GM18499 (cell line): ENCODE results near the gene KRT27.
"Not testable (repeated sequence)": the region's sequence is repeated elsewhere in the genome, so short reads cannot be mapped to it uniquely, and the experiment has no call there.

Experiments used
- ATAC-seq: cut with Tn5 transposase; IDR thresholded peaks from one replicate; pipeline ENCODE4 v1.9.1; 2021; ENCODE audit warnings: moderate number of reproducible peaks; ENCODE audit not compliant: insufficient read depth, unreplicated experiment

The KRT27 gene

DNA sequence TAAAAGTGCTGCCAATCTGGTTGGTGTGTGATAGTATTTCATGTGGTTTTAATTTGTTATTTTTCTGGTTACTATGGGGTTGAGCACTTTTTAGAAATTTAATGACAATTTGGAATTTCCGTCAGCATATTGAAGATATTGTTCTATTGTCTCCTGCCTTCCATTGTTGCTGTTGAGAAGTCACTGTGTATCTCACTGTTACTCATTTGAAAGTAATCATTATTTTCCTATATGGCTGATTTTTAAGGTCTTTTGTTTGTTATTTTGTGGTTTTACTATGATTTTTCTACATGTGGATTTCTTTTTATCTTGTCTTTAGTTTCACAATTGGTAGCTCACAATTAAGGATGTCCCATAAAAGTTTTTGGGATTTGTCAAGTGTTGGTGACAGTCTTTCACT is 18.6 kb downstream of the KRT27 start:
- no peak for ATAC-seq

DNA sequence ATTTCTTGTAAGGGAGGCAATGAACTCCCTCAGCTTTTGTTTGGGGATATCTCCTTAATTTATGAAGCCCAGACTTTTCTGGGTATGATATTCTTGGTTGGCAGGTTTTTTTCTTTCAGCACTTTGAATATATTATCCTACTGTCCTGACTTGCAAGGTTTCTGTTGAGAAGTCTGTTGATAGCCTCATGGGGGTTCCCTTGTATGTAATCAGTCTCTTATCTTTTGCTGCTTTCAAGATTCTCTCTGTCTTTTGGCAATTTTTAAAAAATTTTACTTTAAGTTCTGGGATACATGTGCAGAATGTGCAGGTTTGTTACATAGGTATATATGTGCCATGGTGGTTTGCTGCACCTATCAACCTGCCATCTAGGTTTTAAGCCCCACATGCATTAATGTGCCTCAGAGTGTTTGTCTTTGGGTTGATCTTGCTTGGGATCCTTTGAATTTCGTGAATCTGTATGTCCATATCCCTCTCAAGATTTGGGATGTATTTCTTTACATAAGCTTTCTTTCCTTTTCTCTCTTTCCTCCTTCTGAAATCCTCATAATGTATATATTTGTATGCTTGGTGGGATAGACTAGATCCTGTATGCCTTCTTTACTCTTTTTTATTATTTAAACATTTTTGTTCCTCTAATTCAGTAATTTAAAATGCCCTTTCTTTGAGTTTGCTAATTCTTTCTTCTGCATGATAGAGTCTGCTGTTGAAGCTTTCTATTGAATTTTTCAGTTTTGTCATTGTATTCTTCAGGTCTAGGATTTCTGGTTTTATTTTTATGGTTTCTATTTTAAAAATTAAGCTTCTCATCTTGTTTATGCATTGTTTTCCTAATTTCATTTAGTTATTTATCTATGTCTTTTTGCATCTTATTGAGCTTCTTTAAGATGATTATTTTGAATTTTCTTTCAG is 22.0 kb downstream of the KRT27 start:
- ATAC-seq, result no peak

DNA sequence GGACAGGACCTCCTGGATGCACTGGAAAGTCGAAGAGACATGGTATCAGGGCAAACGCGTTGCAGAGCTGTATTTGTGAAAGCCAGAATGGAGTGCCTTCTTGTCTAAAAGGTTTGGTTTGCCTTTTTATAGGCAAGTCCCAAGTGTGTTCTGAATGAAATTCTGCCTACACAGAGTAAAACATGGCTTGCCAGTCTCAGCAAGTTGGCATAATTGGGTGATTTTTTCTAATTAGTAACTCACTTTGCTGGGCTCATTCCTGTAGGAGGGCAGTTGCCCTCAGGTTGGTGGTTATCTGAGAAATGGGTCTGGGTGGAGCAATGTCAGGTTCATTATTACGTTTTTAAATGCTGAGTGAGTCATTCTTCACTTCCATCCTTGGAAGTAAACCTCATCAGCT is 27.1 kb downstream of the KRT27 start, which contains the start of gene KRT25:
TSS of gene KRT25 (minus strand) at position 101 of the 400 bp plus-strand sequence. CDS start at position 41, 60 bp downstream.
- no peak for ATAC-seq

DNA sequence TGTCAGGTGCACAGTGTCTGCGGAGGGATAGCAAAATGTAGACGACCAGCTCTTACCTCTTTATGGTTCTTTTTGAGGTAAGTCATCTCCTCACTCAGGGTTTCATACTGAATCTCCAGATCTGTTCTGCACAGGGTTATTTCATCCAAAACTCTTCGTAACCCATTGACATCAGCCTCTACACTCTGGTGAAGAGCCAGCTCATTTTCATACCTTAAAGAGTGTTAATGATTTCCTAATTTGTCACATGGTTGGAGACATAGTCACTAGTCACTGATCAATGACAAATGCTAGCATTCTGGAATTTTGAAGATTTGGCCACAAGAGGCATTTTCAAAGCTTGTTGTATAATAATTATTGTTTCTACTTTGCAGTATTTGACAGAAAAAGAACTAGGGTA is 28.5 kb downstream of the KRT27 start:
- ATAC-seq, result no peak

DNA sequence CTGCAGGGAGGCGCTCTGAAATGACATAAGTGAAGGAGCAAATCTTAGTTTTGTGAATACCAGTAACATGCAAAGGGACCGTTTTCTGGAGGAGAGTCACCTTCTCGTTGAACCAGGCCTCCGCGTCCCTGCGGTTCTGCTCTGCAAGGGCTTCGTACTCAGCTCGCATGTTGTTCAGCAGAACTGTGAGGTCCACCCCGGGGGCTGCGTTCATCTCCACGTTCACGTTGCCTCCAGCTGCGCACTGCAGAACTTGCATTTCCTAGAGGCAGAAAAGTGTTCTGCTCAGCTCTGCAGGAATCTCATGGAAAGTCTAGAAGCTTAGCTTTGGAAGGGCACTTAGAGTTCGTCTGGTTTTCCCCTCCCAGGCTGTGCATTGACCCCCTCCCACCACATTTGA is 31.3 kb downstream of the KRT27 start:
- no peak for ATAC-seq

DNA sequence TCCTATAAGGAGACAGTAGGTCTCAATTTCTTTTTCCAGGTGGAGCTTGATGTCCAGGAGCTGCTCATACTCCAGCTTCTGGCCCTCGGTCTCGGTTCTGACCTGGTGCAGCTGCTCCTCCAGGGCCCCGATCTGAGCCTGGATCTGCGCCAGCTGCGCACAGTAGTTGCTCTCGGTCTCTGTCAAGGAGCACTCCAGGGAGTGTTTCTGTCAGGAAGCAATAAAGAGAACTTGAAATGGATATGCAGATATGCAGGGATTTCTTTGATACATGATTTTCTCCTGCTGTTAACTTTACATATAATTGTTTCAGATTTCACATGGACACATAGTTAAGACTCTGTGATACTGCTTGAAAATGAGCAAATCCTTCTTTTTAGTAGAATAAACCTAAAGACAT is 32.0 kb downstream of the KRT27 start:
- ATAC-seq, result no peak

DNA sequence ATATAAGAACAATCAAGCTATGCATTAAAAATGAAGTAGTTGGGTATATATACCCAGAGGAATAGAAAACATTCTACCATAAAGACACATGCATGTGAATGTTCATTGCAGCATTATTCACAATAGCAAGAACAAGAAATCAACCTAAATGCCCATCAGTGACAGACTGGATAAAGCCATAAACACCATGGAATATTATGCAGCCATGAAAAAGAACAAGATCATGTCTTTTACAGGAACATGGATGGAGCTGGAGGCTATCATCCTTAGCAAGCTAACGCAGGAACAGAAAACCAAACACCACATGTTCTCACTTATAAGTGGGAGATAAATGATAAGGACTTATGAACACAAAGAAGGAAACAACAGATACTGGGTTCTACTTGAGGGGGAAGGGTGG is 33.7 kb downstream of the KRT27 start:
- not testable (repeated sequence) for ATAC-seq

DNA sequence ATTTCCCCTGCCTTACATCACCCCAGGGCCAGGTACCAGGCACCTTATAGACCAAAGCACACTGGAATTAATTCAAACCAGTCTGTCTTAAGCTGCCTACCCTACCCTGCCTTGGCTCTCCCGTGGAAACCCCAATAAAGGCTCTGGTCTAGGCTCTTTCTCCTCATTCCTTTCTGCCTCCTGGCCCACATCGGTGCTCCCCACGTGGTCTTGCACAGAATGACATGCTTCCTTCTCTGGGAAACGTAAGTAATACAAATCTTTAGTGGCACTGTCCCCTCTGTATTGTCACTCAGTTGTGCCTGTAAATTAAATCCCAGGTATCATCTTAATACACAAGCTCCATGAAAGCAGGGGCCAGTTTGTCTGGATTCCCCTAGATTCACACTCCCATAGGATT is 43.8 kb downstream of the KRT27 start:
- no peak for ATAC-seq

DNA sequence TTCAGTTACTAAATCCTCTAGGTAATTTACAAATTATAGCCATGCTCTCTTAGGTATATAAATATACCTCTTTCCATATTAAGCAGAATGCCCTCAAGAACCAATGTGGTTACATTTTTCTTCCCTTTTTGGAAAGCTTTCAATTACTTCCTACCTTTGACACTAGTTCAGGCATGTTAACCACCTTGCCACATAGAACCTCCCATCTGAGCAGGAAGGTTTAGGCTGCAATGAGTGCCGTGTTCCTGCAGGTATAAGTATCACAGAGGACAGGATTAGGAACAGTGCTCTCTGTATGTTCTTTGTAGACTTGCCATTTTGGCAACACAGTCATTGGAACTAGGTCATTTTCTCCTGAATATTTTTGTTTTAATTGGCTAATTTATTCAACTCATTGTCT is 47.3 kb downstream of the KRT27 start:
- no peak for ATAC-seq

DNA sequence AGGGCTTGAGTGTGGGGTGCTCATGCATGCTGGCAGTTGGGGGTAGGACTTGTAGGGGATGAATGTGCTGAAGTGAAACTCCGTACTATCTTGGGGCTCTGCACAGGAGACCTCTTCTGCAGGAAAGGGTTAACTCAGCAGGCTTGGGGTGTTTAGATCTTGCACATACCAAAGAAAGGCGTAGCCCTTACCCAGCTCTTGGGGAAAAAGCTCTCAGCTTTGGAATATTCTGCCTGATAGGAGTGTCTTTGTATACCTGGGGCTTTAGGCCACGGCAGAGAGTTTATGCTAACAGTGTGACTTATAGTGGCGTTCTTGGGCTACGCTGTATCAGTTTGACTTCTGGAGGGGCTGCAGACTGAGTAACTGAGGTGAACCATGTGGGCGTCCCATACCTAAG is 48.3 kb downstream of the KRT27 start:
- no peak for ATAC-seq

DNA sequence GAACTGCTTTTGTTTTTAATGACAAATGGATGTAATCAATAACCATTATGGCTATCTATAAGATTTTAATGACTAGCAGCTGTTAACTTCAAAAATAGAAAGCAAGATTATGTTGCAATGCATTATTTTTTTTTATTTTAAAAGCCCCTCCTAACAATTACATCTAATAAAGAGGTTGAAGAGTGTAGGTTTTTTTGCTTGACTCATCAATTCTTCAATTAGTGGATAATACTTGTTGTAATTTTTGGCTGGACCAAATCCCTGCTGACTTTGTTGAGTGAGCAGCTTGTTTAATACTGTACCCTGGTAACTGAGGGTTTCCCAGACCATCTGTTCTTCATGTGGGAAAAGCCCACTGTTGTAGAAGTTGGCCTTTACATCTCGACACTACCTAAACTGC is 51.4 kb downstream of the KRT27 start:
- ATAC-seq, result no peak

DNA sequence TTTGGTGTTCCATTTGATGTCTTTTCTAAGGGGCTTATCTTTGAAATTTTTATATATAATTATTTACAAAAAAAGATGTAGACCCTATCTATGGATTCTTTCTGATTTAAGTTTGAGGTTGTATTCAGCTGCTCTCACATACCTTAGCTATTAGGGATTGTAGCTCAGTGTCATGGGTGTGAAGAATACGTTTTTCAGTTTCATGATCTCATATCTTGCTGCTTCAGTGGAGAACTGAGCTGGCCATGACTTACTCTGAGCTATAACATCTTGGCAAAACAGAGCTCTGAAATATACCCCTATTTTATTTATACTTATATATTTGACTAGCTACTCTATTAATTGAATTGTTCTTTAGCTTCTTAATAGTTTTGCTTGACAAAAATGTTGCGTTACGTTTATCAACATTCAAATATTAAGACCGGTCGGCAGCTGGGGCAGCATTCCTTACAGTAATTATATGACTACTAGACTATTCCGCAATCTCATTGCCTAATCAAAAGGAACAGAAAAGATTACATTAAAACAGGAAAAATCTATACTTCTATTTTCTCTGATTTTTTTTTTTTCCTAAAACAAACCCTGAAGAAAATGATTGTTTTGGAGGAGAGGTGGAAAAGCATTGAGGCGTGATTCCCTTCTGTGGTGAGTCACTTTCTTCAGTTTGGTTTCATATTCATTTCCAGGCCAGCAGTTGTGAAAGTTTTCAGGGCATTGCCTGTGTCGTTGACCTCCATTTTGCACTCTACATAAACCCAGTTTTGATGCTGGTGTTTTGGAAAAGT is 54.7 kb downstream of the KRT27 start:
- no peak for ATAC-seq

DNA sequence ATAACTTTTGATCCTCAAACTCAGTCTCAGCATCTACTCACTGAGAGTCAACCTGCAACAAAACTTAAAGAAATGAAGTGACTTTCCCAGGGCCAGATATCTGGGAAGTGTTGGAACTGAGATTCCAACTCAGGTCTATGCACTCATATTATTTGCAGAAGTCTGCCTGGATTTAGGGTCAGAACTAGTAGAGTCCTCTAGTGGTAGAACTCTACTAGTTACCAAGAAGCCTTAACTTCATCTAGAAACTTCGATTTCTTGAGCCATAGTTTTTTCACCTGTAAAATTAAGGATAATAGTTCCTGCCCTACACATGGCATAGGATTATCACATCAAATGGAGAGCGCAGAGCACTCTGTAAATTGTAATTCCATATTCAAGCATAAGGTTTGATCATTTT is 55.4 kb downstream of the KRT27 start:
- no peak for ATAC-seq
